ENCODE measurements around the gene KIF26B. TPM values are rescaled to one million over a fixed set of nuclear protein-coding genes. Genes with fewer than 3 reads are reported as not detected.

The KIF26B gene
- total and polyA plus RNA-seq, 10 of the 15 experiments (the other 5 are each of a cell fraction or from before 2014, with no cell fraction given) = 0.35 to 11.6 (median 2.2) TPM

DNA sequence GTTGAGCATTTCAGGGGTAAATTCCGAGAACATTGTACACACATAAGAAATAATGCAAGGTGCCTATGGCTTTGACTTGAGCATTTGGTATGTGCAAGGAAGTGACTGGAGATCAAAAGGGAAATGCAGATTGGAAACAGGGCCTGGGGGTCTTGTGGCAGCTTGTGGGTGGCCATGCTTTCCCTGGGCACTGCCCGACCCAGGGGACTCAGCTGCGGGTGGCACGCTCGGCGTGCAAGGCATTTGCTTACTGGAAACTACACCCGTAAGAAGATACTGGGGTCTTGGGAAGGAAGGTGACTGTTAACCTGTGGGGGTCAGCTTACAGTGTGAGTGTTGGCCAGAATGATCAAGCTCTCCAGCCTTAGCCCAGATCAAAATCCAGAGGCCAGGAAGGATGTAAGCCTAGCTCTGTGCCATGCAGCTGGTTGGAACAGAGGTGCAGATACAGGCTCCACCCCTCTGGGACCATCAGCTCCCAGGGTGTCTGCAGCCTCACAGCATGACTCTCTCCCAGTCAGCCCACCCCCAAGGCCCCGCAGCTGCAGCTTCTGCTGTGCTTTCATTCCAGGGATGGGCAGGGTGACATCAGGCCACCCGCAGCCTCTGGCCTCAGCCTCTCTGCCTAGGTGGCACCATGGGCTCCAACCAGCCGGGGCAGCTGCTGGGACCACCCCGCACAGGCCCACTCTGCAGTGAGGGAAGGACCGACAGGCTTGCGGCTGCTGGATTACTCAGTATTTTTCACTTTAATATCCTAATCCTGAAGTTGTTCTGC lies 55.1 kb downstream of the KIF26B start:
- FAIRE-seq = no peak

More for the DNA sequence above, 55.1 kb downstream of the KIF26B start:
- H3K4me1 ChIP-seq (ENCODE audit: control insufficient read depth, insufficient read depth, low read length) = no peaks in the 10 kb centered on the region
- H4K20me1 ChIP-seq (ENCODE audit: control insufficient read depth, insufficient read depth) = no peaks in the 10 kb centered on the region
- no peak overlapping the region for H3K4me3 ChIP-seq
- no peak overlapping the region for H3K27ac ChIP-seq (ENCODE audit: control insufficient read depth, insufficient read depth)
- DNase-seq (ENCODE audit: low read depth, low spot score) = no peak
- no peak overlapping the region for H2AFZ ChIP-seq (ENCODE audit: control insufficient read depth, low read depth, low read length)
- intact Hi-C loops (cut with micrococcal nuclease; ENCODE audit: unreplicated experiment) = no loop called here
- peaks cover 3% of the 10 kb centered on the region; the same call in 1 of the 3 replicates for H3K9me3 ChIP-seq (replicated peaks; ENCODE audit: control insufficient read depth, insufficient read depth, low read length)
- no TSS peak for BruUV-seq (replicated peaks)
- ATAC-seq = no peak
- 70% methylated on average over 13 of the region's 13 CpGs for WGBS (ENCODE audit: insufficient coverage, insufficient replicate concordance, low lambda C conversion rate, missing lambda C conversion rate)
- no peak overlapping the region for H3K4me2 ChIP-seq (ENCODE audit: control insufficient read depth, insufficient read depth)
- RAD21 ChIA-PET (ENCODE audit: unreplicated experiment) = no interaction called here
- POLR2A ChIA-PET = no interaction called here
- SMC1A ChIA-PET (ENCODE audit: uncharacterized antibody, unreplicated experiment) = no interaction called here
- in situ Hi-C loops (cut with MboI) = no loop called here
- CTCF ChIA-PET = no interaction called here
- TF ChIP-seq TCF3 (IDR thresholded peaks at IDR 0.05; ENCODE audit: borderline replicate concordance, insufficient read depth, low read depth, low read length) = no peak
- TF ChIP-seq CHD1 (IDR thresholded peaks at IDR 0.05; ENCODE audit: low read depth, low read length) = no peak
- TF ChIP-seq YY1 (IDR thresholded peaks at IDR 0.05; ENCODE audit: low read depth, low read length) = no peak
- TF ChIP-seq CREB1 (IDR thresholded peaks at IDR 0.05; ENCODE audit: low read depth) = no peak
- no peak for TF ChIP-seq ASH2L (IDR thresholded peaks at IDR 0.05; ENCODE audit: borderline replicate concordance, low read depth)
- no peak for TF ChIP-seq HDGF (IDR thresholded peaks at IDR 0.05)
- no peak for TF ChIP-seq RBBP5 (conservative IDR thresholded peaks at IDR 0.05)
- no peak for TF ChIP-seq YBX1 (IDR thresholded peaks at IDR 0.05)
- TF ChIP-seq SMAD5 (IDR thresholded peaks at IDR 0.05; ENCODE audit: low read depth) = no peak
- no peak for TF ChIP-seq RAD51 (IDR thresholded peaks at IDR 0.05)
- TF ChIP-seq EED (IDR thresholded peaks at IDR 0.05; ENCODE audit: low read depth) = no peak
- TF ChIP-seq, protein P1, sequence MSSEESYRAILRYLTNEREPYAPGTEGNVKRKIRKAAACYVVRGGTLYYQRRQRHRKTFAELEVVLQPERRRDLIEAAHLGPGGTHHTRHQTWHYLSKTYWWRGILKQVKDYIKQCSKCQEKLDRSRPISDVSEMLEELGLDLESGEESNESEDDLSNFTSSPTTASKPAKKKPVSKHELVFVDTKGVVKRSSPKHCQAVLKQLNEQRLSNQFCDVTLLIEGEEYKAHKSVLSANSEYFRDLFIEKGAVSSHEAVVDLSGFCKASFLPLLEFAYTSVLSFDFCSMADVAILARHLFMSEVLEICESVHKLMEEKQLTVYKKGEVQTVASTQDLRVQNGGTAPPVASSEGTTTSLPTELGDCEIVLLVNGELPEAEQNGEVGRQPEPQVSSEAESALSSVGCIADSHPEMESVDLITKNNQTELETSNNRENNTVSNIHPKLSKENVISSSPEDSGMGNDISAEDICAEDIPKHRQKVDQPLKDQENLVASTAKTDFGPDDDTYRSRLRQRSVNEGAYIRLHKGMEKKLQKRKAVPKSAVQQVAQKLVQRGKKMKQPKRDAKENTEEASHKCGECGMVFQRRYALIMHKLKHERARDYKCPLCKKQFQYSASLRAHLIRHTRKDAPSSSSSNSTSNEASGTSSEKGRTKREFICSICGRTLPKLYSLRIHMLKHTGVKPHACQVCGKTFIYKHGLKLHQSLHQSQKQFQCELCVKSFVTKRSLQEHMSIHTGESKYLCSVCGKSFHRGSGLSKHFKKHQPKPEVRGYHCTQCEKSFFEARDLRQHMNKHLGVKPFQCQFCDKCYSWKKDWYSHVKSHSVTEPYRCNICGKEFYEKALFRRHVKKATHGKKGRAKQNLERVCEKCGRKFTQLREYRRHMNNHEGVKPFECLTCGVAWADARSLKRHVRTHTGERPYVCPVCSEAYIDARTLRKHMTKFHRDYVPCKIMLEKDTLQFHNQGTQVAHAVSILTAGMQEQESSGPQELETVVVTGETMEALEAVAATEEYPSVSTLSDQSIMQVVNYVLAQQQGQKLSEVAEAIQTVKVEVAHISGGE (CRISPR knock-in tag; IDR thresholded peaks at IDR 0.05) = no peak
- H3K27me3 ChIP-seq (replicated peaks in 1 of 2; ENCODE audit: control insufficient read depth in 2 of 2, insufficient read depth in 2 of 2, low read length in 1 of 2) = no peaks in the 10 kb centered on the region; a peak in 1 of 4 replicates
- no peaks in the 10 kb centered on the region for H3K36me3 ChIP-seq (ENCODE audit: control insufficient read depth in 2 of 2, insufficient read depth in 2 of 2, low read length in 1 of 2)
- H3K79me2 ChIP-seq (ENCODE audit: control insufficient read depth, insufficient read depth, low read length) = no peaks in the 10 kb centered on the region
- no peak overlapping the region for H3K9ac ChIP-seq (ENCODE audit: control insufficient read depth, insufficient read depth, low read length)
